Hindlimb muscle (tissue), 1 donor: Measurements from ENCODE around the gene FRYL. TPM values are rescaled to one million over a fixed set of nuclear protein-coding genes. Genes with fewer than 3 reads are reported as not detected.
A peak's percentile ranks its signal among the peaks of the same experiment; 100 is the strongest.
"Not testable (repeated sequence)": the region's sequence is repeated elsewhere in the genome, so short reads cannot be mapped to it uniquely, and the experiment has no call there.

Experiments used
- DNase-seq: peaks from one replicate; pipeline ENCODE4 v3.0.0-alpha.2; 2013
- polyA plus RNA-seq: library from polyadenylated mRNA; unstranded; fragments of 120-200 nt; gene quantifications from one replicate; pipeline ENCODE4 v1.2.1, GENCODE V29; 2013; ENCODE audit not compliant: insufficient read length

FRYL gene
- polyA plus RNA-seq, 1 donor = 25.6 TPM

DNA sequence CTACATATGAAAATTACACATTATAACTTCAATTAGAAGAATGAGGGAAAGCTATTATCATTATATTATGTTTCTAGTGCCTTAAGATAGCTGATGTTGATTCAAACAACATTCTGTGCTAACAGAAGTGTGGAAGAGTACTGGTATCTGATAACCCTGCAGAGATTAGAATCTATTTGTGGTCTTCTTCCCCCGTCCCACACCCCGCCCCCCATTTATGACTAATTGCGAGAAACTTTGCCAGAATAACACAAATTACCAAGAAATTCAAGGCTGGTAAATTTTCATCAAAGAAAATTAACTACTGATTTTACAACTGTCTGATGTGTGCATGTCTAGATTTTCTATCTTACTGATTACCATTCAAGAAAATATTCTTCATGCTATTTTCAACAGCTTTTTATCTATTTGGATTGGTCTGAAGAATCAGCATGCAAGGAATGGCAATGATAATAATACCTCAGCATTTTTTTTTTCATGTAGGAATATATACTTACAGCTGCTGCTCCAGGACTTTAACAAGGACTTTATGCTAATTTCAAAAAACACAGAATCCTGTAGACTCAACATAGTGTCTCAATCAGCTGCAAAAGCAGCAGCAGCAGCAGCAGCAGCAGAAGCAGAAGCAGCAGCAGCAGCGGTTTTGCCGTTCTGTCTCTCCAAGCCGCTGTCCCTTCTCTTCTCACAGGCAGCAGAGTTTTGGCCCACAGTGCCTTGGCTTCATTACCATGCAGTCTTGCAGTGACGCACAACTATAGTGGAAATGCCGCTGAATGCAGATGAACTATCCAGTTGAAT is 126.7 kb downstream of the FRYL start:
- DNase-seq = peak; percentile 80

DNA sequence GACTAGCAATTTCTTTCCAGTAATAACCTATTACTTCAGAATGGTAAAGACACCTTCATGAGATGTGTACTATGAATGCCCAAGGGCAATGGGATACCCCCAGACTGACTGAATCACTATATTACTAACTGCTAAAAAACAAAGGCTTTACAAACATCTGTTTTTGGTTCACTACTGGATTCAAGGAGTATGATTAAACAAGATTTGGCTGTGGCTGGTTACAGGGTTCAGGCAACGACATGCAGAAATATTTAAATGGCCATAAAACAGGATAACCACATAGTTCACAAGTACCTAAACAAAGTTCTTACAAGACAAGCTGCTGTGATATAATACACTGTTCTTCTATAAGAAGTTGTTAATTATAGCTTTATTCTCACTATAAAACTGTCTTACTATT is 128.2 kb downstream of the FRYL start:
- DNase-seq = no peak

- no peak for DNase-seq
These were observed 130.6 kb downstream of the FRYL start for GRCh38 chr4:48649505-48649904.

DNA sequence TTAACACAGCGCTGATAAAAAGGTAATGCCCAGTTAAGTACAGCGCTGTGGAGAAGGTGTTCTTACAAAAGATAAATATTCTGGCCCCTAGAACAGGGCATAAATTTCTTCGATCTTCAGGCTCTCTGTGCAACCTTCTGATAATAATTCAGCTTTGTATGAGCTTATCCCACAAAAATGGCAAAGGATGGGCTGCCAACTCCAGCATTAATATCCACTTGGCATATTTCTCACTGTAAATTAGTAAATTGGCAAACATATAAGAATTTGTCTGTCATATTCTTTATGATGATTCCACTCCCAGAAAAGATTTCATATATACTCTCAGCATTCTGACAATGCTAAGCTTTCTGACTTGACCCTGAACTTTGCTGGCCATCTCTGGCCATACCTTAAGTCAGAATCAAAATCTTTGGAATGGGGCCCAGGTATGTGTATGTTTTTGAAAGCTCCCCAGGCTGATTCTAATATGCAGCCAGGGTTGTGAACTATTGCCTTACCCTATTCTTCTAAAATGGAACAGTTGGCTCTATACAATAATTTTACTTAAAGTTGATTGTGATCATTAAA is 134.8 kb downstream of the FRYL start:
- DNase-seq = no peak

GRCh38 chr4:48642421-48643374 is 137.4 kb downstream of the FRYL start:
- DNase-seq = no peak

GRCh38 chr4:48641401-48641800 is 138.7 kb downstream of the FRYL start:
- DNase-seq = no peak

GRCh38 chr4:48640699-48641098 is 139.4 kb downstream of the FRYL start:
- DNase-seq = no peak

DNA sequence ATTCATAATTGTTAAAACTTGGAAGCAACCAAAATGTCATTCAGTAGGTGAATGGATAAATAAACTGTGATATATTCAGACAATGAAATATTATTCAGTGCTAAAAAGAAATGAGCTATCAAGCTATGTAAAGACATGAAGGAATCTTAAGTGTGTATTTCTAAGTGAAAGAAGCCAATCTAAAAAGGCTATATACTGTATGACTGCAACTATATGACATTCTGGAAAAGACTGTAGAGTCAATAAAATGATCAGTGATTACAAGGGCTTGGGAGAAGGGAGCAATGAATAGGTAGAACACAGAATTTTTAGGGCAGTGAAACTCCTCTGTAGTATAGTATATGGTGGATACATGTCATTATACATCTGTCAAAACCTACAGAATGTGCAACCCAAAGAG is 139.9 kb downstream of the FRYL start:
- no peak for DNase-seq

- DNase-seq = no peak
These were observed 140.3 kb downstream of the FRYL start for GRCh38 chr4:48639807-48640206.

DNA sequence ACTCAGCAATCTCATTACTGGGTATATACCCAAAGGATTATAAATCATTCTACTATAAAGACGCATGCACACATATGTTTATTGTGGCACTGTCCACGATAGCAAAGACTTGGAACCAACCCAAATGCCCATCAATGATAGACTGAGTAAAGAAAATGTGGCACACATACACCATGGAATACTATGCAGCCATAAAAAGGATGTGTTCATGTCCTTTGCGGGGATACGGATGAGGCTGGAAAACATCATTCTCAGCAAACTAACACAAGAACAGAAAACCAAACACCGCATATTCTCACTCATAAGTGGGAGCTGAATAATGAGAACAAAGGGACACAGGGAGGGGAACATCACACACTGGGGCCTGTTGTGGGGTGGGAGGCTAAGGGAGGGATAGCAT is 141.5 kb downstream of the FRYL start:
- DNase-seq = not testable (repeated sequence)

GRCh38 chr4:48636911-48637310 is 143.2 kb downstream of the FRYL start:
- DNase-seq = no peak

DNA sequence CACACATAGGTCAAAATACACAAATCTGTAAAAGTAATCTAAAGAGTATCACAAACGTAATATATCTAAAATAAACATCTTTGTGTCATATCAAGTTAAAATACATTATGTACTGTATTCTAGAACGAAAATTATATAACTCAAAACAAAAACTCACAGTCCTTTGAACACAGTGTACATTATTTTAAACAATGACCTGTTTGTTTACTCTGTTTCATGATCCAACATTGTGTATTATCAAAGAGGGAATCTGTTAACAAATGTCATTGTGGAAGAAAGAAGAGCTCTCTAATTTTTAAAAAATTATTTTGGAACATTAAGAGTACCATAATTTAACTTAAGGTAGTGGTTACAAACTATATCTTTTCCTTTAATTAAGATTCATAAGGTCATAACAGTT is 144.1 kb downstream of the FRYL start:
- DNase-seq = no peak

- DNase-seq = no peak
These were observed 144.8 kb downstream of the FRYL start for GRCh38 chr4:48635310-48635709.

DNA sequence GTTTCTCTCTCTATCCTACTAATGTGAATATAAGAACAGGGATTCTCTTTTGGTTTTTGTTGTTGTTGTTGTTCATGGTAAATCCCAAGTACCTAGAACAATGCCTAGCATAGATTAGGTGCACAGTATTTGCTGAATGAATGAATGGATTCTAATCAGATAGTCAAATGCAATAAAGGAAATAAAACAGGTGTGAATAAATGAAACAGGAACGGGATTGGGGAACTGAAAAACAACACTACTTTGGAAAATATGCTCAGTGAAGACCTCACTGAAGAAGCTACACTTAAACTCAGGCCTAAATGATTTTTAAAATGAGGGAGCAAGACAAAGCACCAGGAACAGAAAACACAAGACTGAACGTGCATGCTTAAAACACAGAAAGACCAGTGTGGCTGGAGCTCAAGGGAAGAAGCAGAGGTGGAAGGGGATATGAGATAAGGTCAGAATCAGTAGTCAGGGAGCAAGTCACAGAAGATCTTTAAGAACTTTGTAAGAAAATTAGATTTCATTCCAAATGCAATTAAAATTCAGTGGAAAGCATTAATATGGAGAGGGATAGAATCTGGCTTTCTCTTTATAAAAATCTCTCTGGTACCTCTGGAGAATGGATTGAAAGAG is 145.3 kb downstream of the FRYL start:
- no peak for DNase-seq

DNA sequence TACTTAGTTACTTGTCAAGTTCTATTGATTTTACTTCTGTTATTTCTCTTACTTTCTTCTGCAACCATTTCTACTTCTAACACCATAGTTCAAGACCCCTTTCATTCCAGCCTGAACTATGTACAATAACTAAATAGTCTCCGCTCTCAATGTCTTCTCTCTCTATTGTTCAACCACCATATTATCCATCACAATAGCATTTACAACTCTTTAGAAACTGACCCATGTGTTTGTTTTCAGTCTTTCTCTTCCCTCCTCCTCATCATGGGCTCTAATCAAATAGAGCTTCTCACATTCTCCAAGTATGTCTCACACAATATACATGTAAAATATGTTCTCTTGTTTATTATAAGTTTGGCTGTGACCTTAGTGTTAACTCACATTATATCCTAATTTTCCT is 146.4 kb downstream of the FRYL start:
- no peak for DNase-seq

DNA sequence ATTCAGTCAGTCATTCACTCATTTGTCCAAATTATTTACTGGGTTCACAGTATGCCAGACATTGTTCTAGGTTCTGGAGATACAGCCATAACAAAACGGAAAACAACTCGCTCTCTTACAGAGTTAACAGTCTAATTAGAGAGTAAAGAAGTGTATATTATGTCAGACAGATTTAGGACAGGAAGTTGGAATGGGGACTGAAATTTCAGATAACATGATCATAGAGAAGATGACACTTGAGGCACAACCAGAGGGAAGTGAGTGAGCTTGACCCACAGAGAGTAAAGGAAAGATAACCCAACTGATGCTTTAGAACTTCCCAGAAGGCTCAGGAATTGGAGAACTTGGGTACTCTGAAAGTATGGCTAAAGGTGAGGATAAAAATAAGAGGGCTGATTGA is 150.6 kb downstream of the FRYL start:
- DNase-seq = no peak

- DNase-seq = no peak
These were observed 156.8 kb downstream of the FRYL start for GRCh38 chr4:48623182-48623780.

DNA sequence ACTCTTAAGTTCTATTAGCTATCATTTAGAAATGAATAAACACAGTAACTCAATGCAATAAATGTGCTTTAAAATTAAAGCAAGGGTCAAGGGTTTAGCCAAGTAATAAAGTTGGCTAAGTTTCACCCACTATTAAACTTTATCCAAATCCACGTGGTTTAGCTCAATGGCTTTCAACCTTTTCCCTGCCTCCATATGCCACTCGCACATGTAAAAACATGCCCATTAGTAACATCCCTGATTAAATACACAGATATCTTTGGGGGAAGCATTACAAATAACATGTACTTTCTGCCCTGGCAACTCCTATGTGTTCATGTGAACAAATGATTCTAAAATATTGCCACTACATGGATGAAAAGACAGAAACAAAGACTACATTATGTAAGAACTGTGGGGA is 159.2 kb downstream of the FRYL start:
- DNase-seq = no peak

- DNase-seq = no peak
These were observed 160.0 kb downstream of the FRYL start for GRCh38 chr4:48620093-48620492.

- DNase-seq = no peak
These were observed 175.6 kb downstream of the FRYL start for GRCh38 chr4:48604527-48604926.

GRCh38 chr4:48604041-48604440 is 176.0 kb downstream of the FRYL start:
- DNase-seq = no peak

- no peak for DNase-seq
These were observed 176.6 kb downstream of the FRYL start for GRCh38 chr4:48603366-48604003.
